Trophoblast cell (in vitro differentiated cells and primary cell): ENCODE data around the gene EYS.
"Not testable (repeated sequence)": the region's sequence is repeated elsewhere in the genome, so short reads cannot be mapped to it uniquely, and the experiment has no call there.

Experiments used
- DNase-seq, 2 donors: peaks; one replicate each; pipeline ENCODE4 v3.0.0-alpha.2; 2016
- H2AFZ ChIP-seq: 2 replicates; pipeline ENCODE4 v1.6.1; 2013; ENCODE audit warnings: low read length, moderate library complexity, mild to moderate bottlenecking; ENCODE audit not compliant: insufficient read depth, poor library complexity
- H2AK5ac ChIP-seq: 2 replicates; pipeline ENCODE4 v1.6.1; 2013; ENCODE audit warnings: mild to moderate bottlenecking, low read length
- H2BK120ac ChIP-seq: 2 replicates; pipeline ENCODE4 v1.6.1; 2013; ENCODE audit warnings: low read length, mild to moderate bottlenecking, moderate library complexity; ENCODE audit not compliant: insufficient read depth, poor library complexity
- H2BK12ac ChIP-seq: 2 replicates; pipeline ENCODE4 v1.6.1; 2013; ENCODE audit warnings: mild to moderate bottlenecking, low read length, moderate library complexity
- H2BK5ac ChIP-seq: 2 replicates; pipeline ENCODE4 v1.6.1; 2013; ENCODE audit warnings: low read length, low read depth, moderate library complexity, mild to moderate bottlenecking; ENCODE audit not compliant: poor library complexity
- H3K14ac ChIP-seq: 2 replicates; pipeline ENCODE4 v1.6.1; 2013; ENCODE audit warnings: mild to moderate bottlenecking, low read length
- H3K18ac ChIP-seq: 2 replicates; pipeline ENCODE4 v1.6.1; 2013; ENCODE audit warnings: mild to moderate bottlenecking, low read length
- H3K23ac ChIP-seq: 2 replicates; pipeline ENCODE4 v1.6.1; 2013; ENCODE audit warnings: low read length
- H3K27ac ChIP-seq: 2 replicates; pipeline ENCODE4 v1.5.1; 2013; ENCODE audit warnings: low read depth, mild to moderate bottlenecking, inconsistent platforms, low read length, moderate library complexity
- H3K27me3 ChIP-seq: 2 replicates; pipeline ENCODE4 v1.6.1; 2013; ENCODE audit warnings: inconsistent platforms, mild to moderate bottlenecking, low read length, moderate library complexity; ENCODE audit not compliant: insufficient read depth
- H3K36me3 ChIP-seq, 2 experiments: 1 replicate in 1 of 2; 2 replicates in 1 of 2; pipeline ENCODE4 v1.6.1; 2013; ENCODE audit warnings: low read length in 2 of 2, mild to moderate bottlenecking in 2 of 2, moderate library complexity in 1 of 2; ENCODE audit not compliant: insufficient read depth in 2 of 2, control insufficient read depth in 1 of 2
- H3K4ac ChIP-seq: 2 replicates; pipeline ENCODE4 v1.6.1; 2013; ENCODE audit warnings: low read depth, mild to moderate bottlenecking, low read length, moderate library complexity
- H3K4me1 ChIP-seq, 2 experiments: 1 replicate in 1 of 2; 2 replicates in 1 of 2; pipeline ENCODE4 v1.6.1; 2013; ENCODE audit warnings: low read length in 2 of 2, mild to moderate bottlenecking in 2 of 2, moderate library complexity in 1 of 2; ENCODE audit not compliant: insufficient read depth in 2 of 2, control insufficient read depth in 1 of 2
- H3K4me2 ChIP-seq: 2 replicates; pipeline ENCODE4 v1.6.1; 2013; ENCODE audit warnings: inconsistent platforms, mild to moderate bottlenecking, low read length, moderate library complexity
- H3K4me3 ChIP-seq: 2 replicates; pipeline ENCODE4 v1.5.1; 2013; ENCODE audit warnings: mild to moderate bottlenecking, low read depth, low read length, inconsistent platforms
- H3K79me1 ChIP-seq: one replicate; pipeline ENCODE4 v1.6.1; 2013; ENCODE audit warnings: low read length
- H3K79me2 ChIP-seq: 2 replicates; pipeline ENCODE4 v1.6.1; 2013; ENCODE audit warnings: low read length, mild to moderate bottlenecking; ENCODE audit not compliant: control insufficient read depth, insufficient read depth, poor library complexity
- H3K9ac ChIP-seq: 2 replicates; pipeline ENCODE4 v1.6.1; 2013; ENCODE audit warnings: mild to moderate bottlenecking, low read length
- H3K9me3 ChIP-seq: 2 replicates; pipeline ENCODE4 v1.6.1; 2013; ENCODE audit warnings: low read depth, mild to moderate bottlenecking, control low read depth, inconsistent platforms, low read length; ENCODE audit not compliant: insufficient read depth
- H4K12ac ChIP-seq: 2 replicates; pipeline ENCODE4 v1.6.1; 2013; ENCODE audit warnings: low read depth, mild to moderate bottlenecking, low read length, moderate library complexity
- H4K8ac ChIP-seq: 2 replicates; pipeline ENCODE4 v1.6.1; 2013; ENCODE audit warnings: low read depth, mild to moderate bottlenecking, low read length, moderate library complexity
- H4K91ac ChIP-seq: one replicate; pipeline ENCODE4 v1.6.1; 2013; ENCODE audit warnings: low read depth, mild to moderate bottlenecking, low read length, moderate library complexity
- WGBS: extraction: QIAGEN DNeasy Blood & Tissue Kit; methylation state at CpG from one replicate; pipeline ENCODE4 v1.1.7; 2013; ENCODE audit warnings: missing lambda C conversion rate; ENCODE audit not compliant: insufficient read length, insufficient coverage; ENCODE audit errors: extremely low coverage; 5-methylcytosine and 5-hydroxymethylcytosine counted together

Gene EYS

DNA sequence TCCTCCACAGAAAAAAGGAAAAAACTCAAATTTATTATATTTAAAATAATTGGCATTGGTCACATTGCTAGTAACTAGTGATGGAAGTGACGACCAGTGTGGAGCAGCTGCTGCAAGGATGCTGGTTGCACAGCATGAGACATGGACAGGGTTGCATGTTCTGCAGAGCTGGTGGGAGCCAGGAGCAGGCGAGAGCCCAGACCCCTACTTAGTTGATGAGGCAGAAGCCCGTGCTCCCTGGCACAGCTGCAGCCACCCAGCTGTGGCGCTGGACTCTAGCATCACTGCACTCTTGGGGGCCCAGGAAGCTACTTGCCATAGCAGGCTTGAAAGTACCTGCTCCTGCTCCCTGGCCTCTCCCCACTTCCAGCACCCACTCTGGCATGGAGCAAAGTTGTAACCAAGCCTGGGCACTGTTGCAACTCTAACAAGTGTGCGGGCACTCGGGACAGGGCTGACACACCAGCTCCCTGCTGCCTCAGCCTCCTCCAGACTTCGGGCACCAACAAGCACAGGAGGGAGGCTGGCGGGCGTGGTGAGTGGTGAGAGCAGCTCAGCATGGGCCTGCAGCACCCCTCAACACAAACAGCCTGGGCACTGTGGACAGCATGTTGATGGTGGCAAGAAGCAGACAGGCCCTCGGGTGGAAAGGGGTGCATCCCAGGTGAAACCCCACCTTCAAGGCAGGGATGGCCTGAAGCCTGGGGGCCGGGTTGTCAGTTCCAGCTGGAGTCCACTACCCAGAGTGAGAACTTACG lies 69.6 kb downstream of the EYS start:
- no peak for DNase-seq
- no peak overlapping the region for H3K4me2 ChIP-seq

DNA sequence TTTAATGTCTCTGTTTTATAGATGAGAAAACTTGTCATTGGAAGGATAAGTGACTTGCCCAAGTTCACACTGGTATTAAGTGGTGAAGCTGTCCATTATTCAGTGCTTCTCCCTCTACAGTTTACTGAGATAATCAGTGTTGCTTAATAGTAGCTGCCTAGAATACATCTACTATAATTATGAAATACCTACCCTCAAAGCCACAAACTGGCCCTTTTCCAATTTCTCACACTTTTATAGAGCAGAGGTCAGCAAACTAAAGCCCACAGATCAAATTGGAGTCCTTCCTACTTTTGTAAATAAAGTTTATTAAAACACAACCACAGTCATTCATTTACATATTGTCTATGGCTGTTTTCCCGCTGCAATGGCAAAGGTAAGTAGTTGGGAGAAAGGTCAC lies 73.5 kb downstream of the EYS start:
- Histone ChIP-seq H3K9ac (no peak overlapping the region), H3K27me3 (no peaks in the 10 kb centered on the region), H3K4ac (no peak overlapping the region), H2AFZ (no peak overlapping the region), H3K14ac (no peak overlapping the region), H3K36me3 (no peaks in the 10 kb centered on the region), H3K27ac (no peak overlapping the region), H3K4me3 (no peak overlapping the region), H2BK12ac (no peak overlapping the region), H2BK5ac (no peak overlapping the region), H3K9me3 (no peaks in the 10 kb centered on the region), H2BK120ac (no peak overlapping the region), H3K18ac (no peak overlapping the region), H3K4me1 (no peaks in the 10 kb centered on the region), H4K91ac (no peak overlapping the region), H3K23ac (no peak overlapping the region), H3K4me2 (no peak overlapping the region), H3K79me2 (peaks cover 1% of the 10 kb centered on the region), H3K79me1 (no peaks in the 10 kb centered on the region), H2AK5ac (no peak overlapping the region), H4K8ac (no peak overlapping the region), H4K12ac (no peak overlapping the region)
- no CpG with 5 or more reads among the region's 1 CpG for WGBS
- peak in 1 of 2 donors; percentile 25 for DNase-seq

More for the DNA sequence above, 69.6 kb downstream of the EYS start:
- Histone ChIP-seq H2BK12ac (no peak overlapping the region), H2BK120ac (no peak overlapping the region), H4K12ac (no peak overlapping the region), H3K4me3 (no peak overlapping the region), H3K4ac (no peak overlapping the region), H3K79me2 (peaks cover 2% of the 10 kb centered on the region), H2AFZ (no peak overlapping the region), H2BK5ac (no peak overlapping the region), H4K8ac (no peak overlapping the region), H3K4me1 (no peaks in the 10 kb centered on the region), H2AK5ac (no peak overlapping the region), H4K91ac (no peak overlapping the region), H3K79me1 (no peaks in the 10 kb centered on the region), H3K27ac (no peak overlapping the region), H3K23ac (no peak overlapping the region), H3K27me3 (no peaks in the 10 kb centered on the region), H3K18ac (no peak overlapping the region), H3K9ac (no peak overlapping the region), H3K14ac (no peak overlapping the region), H3K36me3 (no peaks in the 10 kb centered on the region), H3K9me3 (no peaks in the 10 kb centered on the region)
- no CpG with 5 or more reads among the region's 12 CpGs for WGBS

DNA sequence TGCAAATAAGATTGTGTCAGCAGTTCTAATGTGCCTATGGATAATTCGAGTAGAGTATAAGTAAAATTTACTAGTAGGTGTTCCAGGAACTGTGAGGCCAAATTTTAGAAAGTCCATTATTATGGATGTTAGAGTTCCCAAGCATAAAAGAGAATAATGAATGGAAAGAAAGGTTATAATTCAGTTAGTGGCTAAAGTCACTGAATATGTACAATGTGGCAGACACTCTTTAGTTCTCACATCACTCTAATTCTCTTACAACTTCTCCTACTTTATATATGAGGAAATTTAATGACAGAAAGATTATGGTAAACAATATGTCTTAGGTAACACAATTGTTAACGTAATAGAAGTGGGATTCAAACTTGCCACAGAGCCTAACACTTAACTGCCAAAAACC lies 75.3 kb downstream of the EYS start:
- H4K91ac ChIP-seq: no peak overlapping the region
- no peaks in the 10 kb centered on the region for H3K79me2 ChIP-seq
- H3K4me1 ChIP-seq: no peaks in the 10 kb centered on the region
- H2BK12ac ChIP-seq: no peak overlapping the region
- H4K12ac ChIP-seq: no peak overlapping the region
- H4K8ac ChIP-seq: no peak overlapping the region
- no peak overlapping the region for H3K27ac ChIP-seq
- no peak overlapping the region for H3K4me2 ChIP-seq
- DNase-seq: no peak
- no peak overlapping the region for H3K4ac ChIP-seq
- no CpG with 5 or more reads among the region's 2 CpGs for WGBS
- no peak overlapping the region for H3K14ac ChIP-seq
- no peak overlapping the region for H3K9ac ChIP-seq
- H2AK5ac ChIP-seq: no peak overlapping the region
- no peak overlapping the region for H3K4me3 ChIP-seq
- no peaks in the 10 kb centered on the region for H3K36me3 ChIP-seq
- H3K23ac ChIP-seq: no peak overlapping the region
- H2BK120ac ChIP-seq: no peak overlapping the region
- H2BK5ac ChIP-seq: no peak overlapping the region
- H3K9me3 ChIP-seq: no peaks in the 10 kb centered on the region
- H2AFZ ChIP-seq: no peak overlapping the region
- H3K79me1 ChIP-seq: no peaks in the 10 kb centered on the region
- no peak overlapping the region for H3K18ac ChIP-seq
- no peaks in the 10 kb centered on the region for H3K27me3 ChIP-seq

DNA sequence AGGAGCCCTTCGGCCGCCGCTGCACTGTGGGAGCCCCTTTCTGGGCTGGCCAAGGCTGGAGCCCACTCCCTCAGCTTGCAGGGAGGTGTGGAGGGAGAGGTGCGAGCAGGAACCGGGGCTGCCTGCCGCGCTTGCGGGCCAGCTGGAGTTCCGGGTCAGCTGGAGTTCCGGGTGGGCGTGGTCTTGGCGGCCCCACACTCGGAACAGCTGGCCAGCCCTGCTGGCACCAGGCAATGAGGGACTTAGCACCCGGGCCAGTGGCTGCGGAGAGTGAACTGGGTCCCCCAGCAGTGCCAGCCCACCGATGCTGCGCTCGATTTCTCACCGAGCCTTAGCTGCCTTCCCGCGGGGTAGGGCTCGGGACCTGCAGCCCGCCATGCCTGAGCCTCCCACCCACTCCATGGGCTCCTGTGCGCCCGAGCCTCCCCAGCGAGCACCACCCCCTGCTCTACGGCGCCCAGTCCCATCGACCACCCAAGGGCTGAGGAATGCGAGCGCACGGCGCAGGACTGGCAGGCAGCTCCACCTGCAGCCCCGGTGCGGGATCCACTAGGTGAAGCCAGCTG lies 79.5 kb downstream of the EYS start:
- not testable (repeated sequence) for H3K27me3 ChIP-seq, H3K9ac ChIP-seq, H3K36me3 ChIP-seq, H2BK12ac ChIP-seq, H4K12ac ChIP-seq, H2AK5ac ChIP-seq, H3K4me2 ChIP-seq, H3K4me3 ChIP-seq, H2AFZ ChIP-seq, H3K79me1 ChIP-seq, H3K18ac ChIP-seq, H4K91ac ChIP-seq, H3K79me2 ChIP-seq, H3K9me3 ChIP-seq, H2BK120ac ChIP-seq, H3K4me1 ChIP-seq, H3K4ac ChIP-seq, H3K23ac ChIP-seq, H3K14ac ChIP-seq, H2BK5ac ChIP-seq, DNase-seq, H3K27ac ChIP-seq, H4K8ac ChIP-seq
- WGBS: no CpG with 5 or more reads among the region's 35 CpGs
